PC-3 (cell line): Measurements from ENCODE around the gene CYFIP2. TPM values are rescaled to one million over a fixed set of nuclear protein-coding genes. Genes with fewer than 3 reads are reported as not detected.

ENCODE experiments used
- ATAC-seq: fragments of 200-7000 bp; cut with Tn5 transposase; 2 replicates; pipeline ENCODE4 v1.9.1; 2020; ENCODE audit warnings: mild to moderate bottlenecking, moderate library complexity
- BruUV-seq: library from RNA; stranded (reverse); fragments of 400-500 nt; replicated peaks from 2 replicates; lab custom pipeline; 2021; lab: Mats Ljungman, UMichigan
- CTCF ChIA-PET: fragments of 300-600 bp; sonication (Branson Sonifier 250); formaldehyde crosslinking; loops from one replicate; lab custom pipeline; 2022; ENCODE audit warnings: antibody characterized with exemption; lab: Charles Lee
- POLR2A ChIA-PET: fragments of 300-600 bp; sonication (Branson Sonifier 250); formaldehyde crosslinking; loops from one replicate; lab custom pipeline; 2022; ENCODE audit warnings: antibody characterized with exemption; ENCODE audit not compliant: unreplicated experiment; lab: Charles Lee
- DNase-seq: peaks from one replicate; pipeline ENCODE4 v3.0.0-alpha.2; 2015
- H2AFZ ChIP-seq: fragments of 300-600 bp; sonication (generic); 2 replicates; pipeline ENCODE4 v1.6.0; 2016; ENCODE audit warnings: antibody characterized with exemption, low read length
- H3F3A ChIP-seq: fragments of 300-600 bp; sonication (generic); one replicate; pipeline ENCODE4 v1.6.0; 2017; ENCODE audit warnings: antibody characterized with exemption, low read length, control low read depth, mild to moderate bottlenecking; ENCODE audit not compliant: unreplicated experiment
- H3K27ac ChIP-seq: fragments of 300-600 bp; sonication (generic); 2 replicates; pipeline ENCODE4 v1.5.1; 2016; ENCODE audit warnings: mild to moderate bottlenecking, low read length
- H3K27me3 ChIP-seq: fragments of 300-600 bp; sonication (generic); 2 replicates; pipeline ENCODE4 v1.6.1; 2016; ENCODE audit warnings: low read length, mixed read lengths
- H3K36me3 ChIP-seq: fragments of 300-600 bp; sonication (generic); 2 replicates; pipeline ENCODE4 v1.6.1; 2016; ENCODE audit warnings: low read depth, mixed run types, low read length, mixed read lengths
- H3K4me1 ChIP-seq: fragments of 300-600 bp; sonication (generic); 2 replicates; pipeline ENCODE4 v1.5.1; 2016; ENCODE audit warnings: low read length; ENCODE audit not compliant: insufficient read depth
- H3K4me2 ChIP-seq: fragments of 300-600 bp; sonication (generic); 2 replicates; pipeline ENCODE4 v1.6.0; 2016; ENCODE audit warnings: low read length
- H3K4me3 ChIP-seq: fragments of 300-600 bp; sonication (generic); 2 replicates; pipeline ENCODE4 v1.5.1; 2016; ENCODE audit warnings: mild to moderate bottlenecking, low read length, mixed read lengths
- H3K79me2 ChIP-seq: fragments of 300-600 bp; sonication (generic); 2 replicates; pipeline ENCODE4 v1.6.1; 2017; ENCODE audit warnings: low read length, mixed read lengths
- H3K9ac ChIP-seq: fragments of 300-600 bp; sonication (generic); 2 replicates; pipeline ENCODE4 v1.6.0; 2016; ENCODE audit warnings: mild to moderate bottlenecking, low read length
- H3K9me2 ChIP-seq: fragments of 300-600 bp; sonication (generic); replicated peaks from 2 replicates; pipeline ENCODE4 v1.6.1; 2016; ENCODE audit warnings: mixed run types, low read length, mixed read lengths
- H3K9me3 ChIP-seq: fragments of 300-600 bp; sonication (generic); 2 replicates; pipeline ENCODE4 v1.6.1; 2016; ENCODE audit warnings: low read length, mixed read lengths
- H4K20me1 ChIP-seq: fragments of 300-600 bp; sonication (generic); 2 replicates; pipeline ENCODE4 v1.6.1; 2016; ENCODE audit warnings: low read length, mixed read lengths
- EZH2 ChIP-seq: fragments of 300-600 bp; sonication (generic); IDR thresholded peaks from one replicate; pipeline ENCODE4 v1.6.1; 2017; ENCODE audit warnings: antibody characterized with exemption, mild to moderate bottlenecking, low read length; ENCODE audit not compliant: unreplicated experiment
- EZH2phosphoT487 ChIP-seq: fragments of 300-600 bp; sonication (generic); IDR thresholded peaks from 2 replicates; pipeline ENCODE4 v1.6.1; 2018; ENCODE audit warnings: mild to moderate bottlenecking, antibody characterized with exemption, low read length, borderline replicate concordance
- intact Hi-C: fragments of 100-400 bp; cut with micrococcal nuclease; formaldehyde crosslinking; loops from 2 replicates; pipeline ENCODE4 v1.9.0; 2023
- total RNA-seq: library from RNA; depleted of rRNA; stranded (reverse); fragments of >200 nt; gene quantifications from 2 replicates; pipeline ENCODE4 v1.2.3, GENCODE V29; 2014
- TF ChIP-seq, protein P1 (sequence below): fragments of 300-600 bp; sonication (generic); conservative IDR thresholded peaks from 2 replicates; pipeline ENCODE4 v1.5.1; 2017; ENCODE audit warnings: antibody characterized with exemption, low read depth, mild to moderate bottlenecking, low read length

CYFIP2 gene
- total RNA-seq, 1 experiment from 2014 or later: 36.0 TPM

DNA sequence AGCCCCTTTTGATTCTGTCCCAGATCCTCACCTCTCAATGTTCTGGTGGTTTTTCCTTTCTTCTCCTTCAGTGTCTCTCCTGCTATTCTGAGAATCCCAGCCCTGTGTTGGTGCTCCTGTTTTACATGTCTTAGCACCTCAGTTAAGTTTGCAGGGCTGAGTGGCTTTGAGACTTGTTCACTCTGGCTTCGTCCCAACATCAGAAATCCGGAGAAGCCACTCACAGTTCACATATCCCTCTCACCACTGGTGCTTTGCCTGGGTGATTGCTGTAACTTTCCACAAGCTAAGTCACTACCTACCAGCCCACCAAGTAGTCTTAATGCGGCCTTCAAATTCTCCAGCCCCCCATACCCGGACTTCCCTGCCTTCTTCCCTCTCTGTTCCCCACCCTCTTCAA lies 40.2 kb downstream of the CYFIP2 start:
- Histone ChIP-seq H3K79me2 (no peaks in the 10 kb centered on the region), H2AFZ (no peak overlapping the region), H3K27ac (no peak overlapping the region), H3K4me3 (no peak overlapping the region), H3K36me3 (no peaks in the 10 kb centered on the region), H3K9me3 (no peaks in the 10 kb centered on the region), H3K9ac (no peak overlapping the region), H3K4me2 (no peak overlapping the region), H3K9me2 (no peaks in the 10 kb centered on the region), H3F3A (no peaks in the 10 kb centered on the region), H3K4me1 (no peaks in the 10 kb centered on the region), H4K20me1 (no peaks in the 10 kb centered on the region), H3K27me3 (no peaks in the 10 kb centered on the region)
- ChIA-PET POLR2A (no interaction called here), CTCF (no interaction called here)
- intact Hi-C loops: no loop called here
- TF ChIP-seq EZH2phosphoT487: no peak
- TF ChIP-seq, protein P1, sequence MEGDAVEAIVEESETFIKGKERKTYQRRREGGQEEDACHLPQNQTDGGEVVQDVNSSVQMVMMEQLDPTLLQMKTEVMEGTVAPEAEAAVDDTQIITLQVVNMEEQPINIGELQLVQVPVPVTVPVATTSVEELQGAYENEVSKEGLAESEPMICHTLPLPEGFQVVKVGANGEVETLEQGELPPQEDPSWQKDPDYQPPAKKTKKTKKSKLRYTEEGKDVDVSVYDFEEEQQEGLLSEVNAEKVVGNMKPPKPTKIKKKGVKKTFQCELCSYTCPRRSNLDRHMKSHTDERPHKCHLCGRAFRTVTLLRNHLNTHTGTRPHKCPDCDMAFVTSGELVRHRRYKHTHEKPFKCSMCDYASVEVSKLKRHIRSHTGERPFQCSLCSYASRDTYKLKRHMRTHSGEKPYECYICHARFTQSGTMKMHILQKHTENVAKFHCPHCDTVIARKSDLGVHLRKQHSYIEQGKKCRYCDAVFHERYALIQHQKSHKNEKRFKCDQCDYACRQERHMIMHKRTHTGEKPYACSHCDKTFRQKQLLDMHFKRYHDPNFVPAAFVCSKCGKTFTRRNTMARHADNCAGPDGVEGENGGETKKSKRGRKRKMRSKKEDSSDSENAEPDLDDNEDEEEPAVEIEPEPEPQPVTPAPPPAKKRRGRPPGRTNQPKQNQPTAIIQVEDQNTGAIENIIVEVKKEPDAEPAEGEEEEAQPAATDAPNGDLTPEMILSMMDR: no peak
- no peak for TF ChIP-seq EZH2
- no peak for ATAC-seq
- DNase-seq: no peak
- BruUV-seq: no TSS peak

DNA sequence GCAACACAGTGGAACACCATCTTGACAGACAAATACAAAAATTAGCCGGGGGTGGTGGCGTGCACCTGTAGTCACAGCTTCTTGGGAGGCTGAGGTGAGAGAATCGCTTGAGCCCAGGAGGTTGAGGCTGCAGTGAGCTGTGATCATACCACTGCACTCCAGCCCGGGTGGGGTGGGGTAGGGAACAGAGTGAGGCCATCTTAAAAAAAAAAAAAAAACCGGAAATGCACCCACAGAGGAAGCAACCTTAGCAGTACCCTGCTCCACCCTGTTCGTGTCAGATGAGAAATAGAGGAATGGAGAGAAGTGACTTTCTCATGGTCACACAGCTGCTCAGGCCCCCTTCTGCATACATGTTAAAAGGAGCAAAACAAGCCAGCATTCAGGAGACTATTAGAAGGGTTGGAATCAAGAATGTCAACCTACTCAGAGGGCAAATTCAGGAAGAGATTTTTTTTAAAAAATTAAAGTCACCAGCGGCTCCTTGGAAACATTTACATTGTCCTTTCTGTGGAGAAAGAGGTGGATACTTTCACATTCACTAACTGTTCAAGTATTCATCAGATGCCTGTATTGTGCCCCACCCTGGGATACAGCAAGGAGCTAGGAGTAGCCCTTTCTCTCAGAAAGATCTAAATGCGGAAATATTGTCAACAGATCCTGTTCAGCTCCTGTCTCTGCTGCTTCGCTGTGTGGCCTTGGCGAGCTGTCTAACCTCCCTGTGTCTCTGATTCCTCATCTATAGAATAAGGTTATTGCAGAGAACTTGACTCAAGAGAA lies 41.0 kb downstream of the CYFIP2 start:
- BruUV-seq: no TSS peak

More for the DNA sequence above, 41.0 kb downstream of the CYFIP2 start:
- Histone ChIP-seq H3K4me2 (no peak overlapping the region), H3K4me3 (no peak overlapping the region), H3K9me3 (no peaks in the 10 kb centered on the region), H3K9ac (no peak overlapping the region), H3K27me3 (no peaks in the 10 kb centered on the region), H3K27ac (no peak overlapping the region), H3K9me2 (no peaks in the 10 kb centered on the region), H2AFZ (no peak overlapping the region), H3K36me3 (no peaks in the 10 kb centered on the region), H4K20me1 (no peaks in the 10 kb centered on the region), H3F3A (no peaks in the 10 kb centered on the region), H3K79me2 (no peaks in the 10 kb centered on the region), H3K4me1 (no peaks in the 10 kb centered on the region)
- ATAC-seq (no peak), DNase-seq (no peak)
- intact Hi-C loops: no loop called here
- CTCF ChIA-PET: no interaction called here
- POLR2A ChIA-PET: no interaction called here
- TF ChIP-seq, protein P1: no peak
- TF ChIP-seq EZH2phosphoT487: no peak
- no peak for TF ChIP-seq EZH2
